Caco-2 (cell line): ENCODE measurements around the gene FNBP1. TPM values are rescaled to one million over a fixed set of nuclear protein-coding genes. Genes with fewer than 3 reads are reported as not detected.

Experiments used
- BruUV-seq: library from RNA; stranded (reverse); fragments of 400-500 nt; replicated peaks from 2 replicates; lab custom pipeline; 2021; lab: Mats Ljungman, UMichigan
- CTCF ChIA-PET: fragments of 300-600 bp; sonication (Branson Sonifier 250); formaldehyde crosslinking; loops from one replicate; lab custom pipeline; 2022; ENCODE audit warnings: antibody characterized with exemption; lab: Charles Lee
- POLR2A ChIA-PET: fragments of 300-600 bp; sonication (Branson Sonifier 250); formaldehyde crosslinking; loops from one replicate; lab custom pipeline; 2022; ENCODE audit warnings: antibody characterized with exemption; lab: Charles Lee
- DNase-seq, 2 experiments: peaks; one replicate each; pipeline versions ENCODE4 v3.0.0 to v3.0.0-alpha.2; 2020 to 2022
- H3K27me3 ChIP-seq: replicated peaks from 2 replicates; pipeline ENCODE4 v1.6.0; 2011; ENCODE audit warnings: low read length; ENCODE audit not compliant: control insufficient read depth, insufficient read depth
- H3K36me3 ChIP-seq: 2 replicates; pipeline ENCODE4 v1.5.1; 2011; ENCODE audit warnings: low read length; ENCODE audit not compliant: control insufficient read depth, insufficient read depth
- H3K4me1 ChIP-seq: fragments of 250-450 bp; sonication (Bioruptor Pico); 2 replicates; pipeline ENCODE4 v1.5.1; 2020; ENCODE audit warnings: mild to moderate bottlenecking
- H3K4me3 ChIP-seq: 2 replicates; pipeline ENCODE4 v1.5.1; 2011; ENCODE audit warnings: low read depth, mild to moderate bottlenecking, control low read depth, low read length
- H3K9me3 ChIP-seq: fragments of 250-450 bp; sonication (Bioruptor Pico); 2 replicates; pipeline ENCODE4 v1.5.1; 2020; ENCODE audit warnings: mild to moderate bottlenecking, moderate library complexity
- H3K27ac Mint-ChIP-seq: one replicate; pipeline ENCODE4 v1.8.0; 2022; ENCODE audit warnings: mixed read lengths; ENCODE audit not compliant: unreplicated experiment
- H3K27me3 Mint-ChIP-seq: one replicate; pipeline ENCODE4 v1.8.0; 2022; ENCODE audit warnings: mixed read lengths; ENCODE audit not compliant: insufficient read depth, unreplicated experiment
- H3K36me3 Mint-ChIP-seq: one replicate; pipeline ENCODE4 v1.8.0; 2022; ENCODE audit warnings: mild to moderate bottlenecking, mixed read lengths; ENCODE audit not compliant: insufficient read depth, unreplicated experiment
- H3K4me1 Mint-ChIP-seq: one replicate; pipeline ENCODE4 v1.8.0; 2022; ENCODE audit warnings: low read depth, mixed read lengths; ENCODE audit not compliant: unreplicated experiment
- H3K4me3 Mint-ChIP-seq: one replicate; pipeline ENCODE4 v1.8.0; 2022; ENCODE audit warnings: mild to moderate bottlenecking, moderate library complexity, mixed read lengths; ENCODE audit not compliant: unreplicated experiment
- H3K9me3 Mint-ChIP-seq: one replicate; pipeline ENCODE4 v1.8.0; 2022; ENCODE audit warnings: mixed read lengths; ENCODE audit not compliant: unreplicated experiment
- intact Hi-C: fragments of 100-400 bp; cut with micrococcal nuclease; formaldehyde crosslinking; loops from one replicate; pipeline ENCODE4 v1.10.0; 2022; ENCODE audit not compliant: unreplicated experiment
- total RNA-seq: library from RNA; stranded (reverse); gene quantifications from 2 replicates; pipeline ENCODE4 v1.2.3, GENCODE V29; 2022
- TF ChIP-seq, protein P1 (sequence below), 2 experiments: fragments of 200-600 bp in 1 of 2; IDR thresholded peaks; 1 replicate in 1 of 2; 2 replicates in 1 of 2; pipeline versions ENCODE4 v1.5.1 to v1.8.0; 2011 to 2022; ENCODE audit warnings: antibody characterized with exemption in 1 of 2, control low read depth in 1 of 2, inconsistent platforms in 1 of 2, low read depth in 1 of 2, low read length in 1 of 2, mild to moderate bottlenecking in 1 of 2, moderate library complexity in 1 of 2; ENCODE audit not compliant: insufficient read depth in 1 of 2, severe bottlenecking in 1 of 2, unreplicated experiment in 1 of 2

The FNBP1 gene
- total RNA-seq, 1 experiment from 2014 or later: 33.2 TPM

DNA sequence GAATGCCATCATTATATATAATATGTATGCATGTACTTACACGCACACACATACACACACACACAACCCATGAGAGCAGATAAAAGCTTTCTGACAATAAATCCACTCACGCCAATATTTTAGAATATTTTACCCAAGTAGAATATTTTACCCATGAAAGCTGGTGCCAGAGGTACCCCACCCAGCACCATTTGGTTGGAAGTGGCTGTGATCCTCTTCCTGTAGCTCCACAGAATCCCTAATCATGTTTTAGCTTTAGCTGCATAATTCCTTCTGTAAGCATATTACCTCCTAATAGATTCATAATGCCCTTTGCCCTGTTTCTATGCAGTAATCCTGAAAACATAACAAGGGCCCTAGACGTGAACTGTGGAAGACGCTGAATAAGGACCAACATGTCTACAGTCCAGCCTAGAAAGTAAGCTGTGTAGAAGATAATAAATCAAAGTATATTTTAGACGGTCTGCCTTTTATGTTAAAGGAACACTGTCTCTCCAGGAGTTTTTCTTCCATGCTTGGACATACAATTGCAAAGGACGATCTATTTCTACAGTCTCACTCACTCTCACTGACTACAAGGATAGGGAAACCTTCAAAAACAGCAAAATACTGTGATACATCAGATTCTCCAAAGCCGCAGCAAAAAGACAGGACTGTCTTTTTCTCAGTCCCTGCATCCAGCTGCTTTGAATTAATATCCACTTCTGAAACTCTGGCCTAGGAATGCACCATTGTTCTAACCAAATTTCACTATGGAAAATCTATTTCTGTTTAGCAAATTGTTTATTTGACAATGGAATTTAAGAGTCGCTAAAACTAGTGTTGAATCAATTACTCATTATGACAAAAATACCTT lies 109.6 kb downstream of the FNBP1 start:
- intact Hi-C loops: no loop called here
- H3K9me3 Mint-ChIP-seq: no peaks in the 10 kb centered on the region
- POLR2A ChIA-PET: no interaction called here
- TF ChIP-seq, protein P1, sequence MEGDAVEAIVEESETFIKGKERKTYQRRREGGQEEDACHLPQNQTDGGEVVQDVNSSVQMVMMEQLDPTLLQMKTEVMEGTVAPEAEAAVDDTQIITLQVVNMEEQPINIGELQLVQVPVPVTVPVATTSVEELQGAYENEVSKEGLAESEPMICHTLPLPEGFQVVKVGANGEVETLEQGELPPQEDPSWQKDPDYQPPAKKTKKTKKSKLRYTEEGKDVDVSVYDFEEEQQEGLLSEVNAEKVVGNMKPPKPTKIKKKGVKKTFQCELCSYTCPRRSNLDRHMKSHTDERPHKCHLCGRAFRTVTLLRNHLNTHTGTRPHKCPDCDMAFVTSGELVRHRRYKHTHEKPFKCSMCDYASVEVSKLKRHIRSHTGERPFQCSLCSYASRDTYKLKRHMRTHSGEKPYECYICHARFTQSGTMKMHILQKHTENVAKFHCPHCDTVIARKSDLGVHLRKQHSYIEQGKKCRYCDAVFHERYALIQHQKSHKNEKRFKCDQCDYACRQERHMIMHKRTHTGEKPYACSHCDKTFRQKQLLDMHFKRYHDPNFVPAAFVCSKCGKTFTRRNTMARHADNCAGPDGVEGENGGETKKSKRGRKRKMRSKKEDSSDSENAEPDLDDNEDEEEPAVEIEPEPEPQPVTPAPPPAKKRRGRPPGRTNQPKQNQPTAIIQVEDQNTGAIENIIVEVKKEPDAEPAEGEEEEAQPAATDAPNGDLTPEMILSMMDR (IDR thresholded peaks at IDR 0.05; ENCODE audit: insufficient read depth in 1 of 2, low read depth in 1 of 2, low read length in 1 of 2, severe bottlenecking in 1 of 2, unreplicated experiment in 1 of 2): no peak
- no peak overlapping the region for H3K27ac Mint-ChIP-seq
- H3K4me3 Mint-ChIP-seq: no peak overlapping the region
- Histone ChIP-seq H3K27me3 (no peaks in the 10 kb centered on the region), H3K4me1 (no peaks in the 10 kb centered on the region), H3K4me3 (no peak overlapping the region), H3K36me3 (no peaks in the 10 kb centered on the region), H3K9me3 (no peaks in the 10 kb centered on the region)
- H3K4me1 Mint-ChIP-seq: peaks cover 8% of the 10 kb centered on the region
- no peaks in the 10 kb centered on the region for H3K27me3 Mint-ChIP-seq
- H3K36me3 Mint-ChIP-seq: no peaks in the 10 kb centered on the region
- BruUV-seq: no TSS peak
- CTCF ChIA-PET: no interaction called here
- DNase-seq: no peak

DNA sequence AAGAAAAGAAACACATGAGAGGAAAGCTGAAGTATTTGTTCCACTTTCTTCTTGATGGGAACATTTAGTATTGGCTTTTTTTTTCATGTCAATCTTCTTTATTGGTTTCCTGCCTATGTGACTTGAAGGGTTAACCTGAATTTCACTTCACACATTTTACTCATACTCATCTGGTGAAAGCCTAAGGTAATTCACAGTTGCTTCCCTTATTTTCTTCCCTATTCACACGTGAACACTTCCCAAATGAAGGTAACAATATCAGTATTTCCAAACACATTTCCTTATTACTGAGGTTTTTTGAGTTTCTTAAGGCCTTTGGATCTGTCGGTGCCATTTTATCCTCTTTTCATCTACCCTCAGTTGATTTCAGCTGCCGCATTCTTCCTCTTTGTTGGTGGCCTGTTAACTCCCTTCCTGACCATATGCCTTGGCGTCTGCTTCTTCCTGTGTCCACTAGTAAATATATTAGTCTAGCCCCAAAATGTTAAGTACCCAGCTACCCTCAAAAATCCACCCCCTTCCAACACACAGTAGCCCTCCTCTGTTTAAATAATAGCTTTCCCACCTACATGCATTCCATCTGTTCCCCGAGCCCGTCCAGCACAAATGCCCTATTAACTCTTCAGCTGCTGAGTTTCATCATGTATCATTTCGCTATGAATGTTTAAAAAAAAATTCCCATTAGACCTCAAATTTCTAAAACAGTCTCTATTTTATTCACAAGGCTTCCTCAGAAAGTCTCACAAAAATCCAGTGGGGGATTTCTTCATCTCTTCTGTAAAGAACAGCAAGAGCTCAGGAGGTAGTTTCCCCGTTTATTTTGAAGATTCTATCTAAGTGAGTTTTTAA lies 110.5 kb downstream of the FNBP1 start:
- Mint-ChIP-seq H3K4me3 (no peak overlapping the region), H3K36me3 (no peaks in the 10 kb centered on the region), H3K27ac (no peak overlapping the region), H3K27me3 (no peaks in the 10 kb centered on the region), H3K4me1 (peaks cover 8% of the 10 kb centered on the region), H3K9me3 (no peaks in the 10 kb centered on the region)
- Histone ChIP-seq H3K27me3 (no peaks in the 10 kb centered on the region), H3K4me1 (no peaks in the 10 kb centered on the region), H3K4me3 (no peak overlapping the region), H3K36me3 (no peaks in the 10 kb centered on the region), H3K9me3 (no peaks in the 10 kb centered on the region)
- intact Hi-C loops: no loop called here
- POLR2A ChIA-PET: no interaction called here
- BruUV-seq: no TSS peak
- TF ChIP-seq, protein P1 (IDR thresholded peaks at IDR 0.05; ENCODE audit: insufficient read depth in 1 of 2, low read depth in 1 of 2, low read length in 1 of 2, severe bottlenecking in 1 of 2, unreplicated experiment in 1 of 2): no peak
- CTCF ChIA-PET: no interaction called here
- DNase-seq: no peak

DNA sequence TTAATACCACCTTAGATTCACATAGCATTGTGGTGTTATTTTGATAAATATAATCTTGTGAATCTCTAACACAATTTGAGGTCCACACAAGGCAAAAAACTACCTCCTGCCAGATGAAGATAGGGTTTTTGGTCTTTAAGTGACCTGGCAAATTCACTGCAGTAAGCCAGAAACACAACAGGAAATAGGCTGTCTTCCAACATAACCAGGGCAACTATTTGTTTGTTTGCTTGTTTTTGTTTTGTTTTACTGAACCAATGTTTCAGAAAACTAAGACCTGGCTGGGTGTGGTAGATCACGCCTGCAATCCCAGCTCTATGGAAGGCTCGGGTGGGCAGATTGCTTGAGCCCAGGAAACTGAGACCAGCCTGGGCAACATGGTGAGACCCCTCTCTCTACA lies 112.2 kb downstream of the FNBP1 start:
- no TSS peak for BruUV-seq
- CTCF ChIA-PET: no interaction called here
- H3K9me3 Mint-ChIP-seq: no peaks in the 10 kb centered on the region
- TF ChIP-seq, protein P1 (IDR thresholded peaks at IDR 0.05; ENCODE audit: insufficient read depth in 1 of 2, low read depth in 1 of 2, low read length in 1 of 2, severe bottlenecking in 1 of 2, unreplicated experiment in 1 of 2): no peak
- H3K4me1 ChIP-seq: no peaks in the 10 kb centered on the region
- H3K27ac Mint-ChIP-seq: no peak overlapping the region
- H3K9me3 ChIP-seq: no peaks in the 10 kb centered on the region
- H3K4me3 Mint-ChIP-seq: no peak overlapping the region
- H3K27me3 ChIP-seq: no peaks in the 10 kb centered on the region
- H3K36me3 Mint-ChIP-seq: peaks cover 12% of the 10 kb centered on the region
- no peak for DNase-seq
- peaks cover 8% of the 10 kb centered on the region for H3K4me1 Mint-ChIP-seq
- no peak overlapping the region for H3K4me3 ChIP-seq
- no peaks in the 10 kb centered on the region for H3K36me3 ChIP-seq
- H3K27me3 Mint-ChIP-seq: no peaks in the 10 kb centered on the region
- POLR2A ChIA-PET: no interaction called here
- intact Hi-C loops: no loop called here
